Measurements from ENCODE around the gene AKT1. TPM values are rescaled to one million over a fixed set of nuclear protein-coding genes. Genes with fewer than 3 reads are reported as not detected.

The AKT1 gene
- total and polyA plus RNA-seq, 2 of the 13 experiments (the other 11 are each of a cell fraction or from before 2014, with no cell fraction given) = 96.2 to 116 TPM

- 0 out of 2 replicates have a peak, but pooled peaks have one; percentile 16 for TF ChIP-seq ZBTB33 (CRISPR knock-in tag; IDR thresholded peaks at IDR 0.05)
- no peak for TF ChIP-seq MIER3 (CRISPR knock-in tag; IDR thresholded peaks at IDR 0.05; ENCODE audit: borderline replicate concordance)
- 0 out of 2 replicates have a peak, but pooled peaks have one; percentile 69 for TF ChIP-seq ZNF430 (CRISPR knock-in tag; IDR thresholded peaks at IDR 0.05)
- TF ChIP-seq GMEB1 (CRISPR knock-in tag; IDR thresholded peaks at IDR 0.05; ENCODE audit: borderline replicate concordance) = no peak; the same call in 1 of the 2 replicates
- no peak for TF ChIP-seq DMTF1 (CRISPR knock-in tag; IDR thresholded peaks at IDR 0.05)
- TF ChIP-seq ZSCAN12 (CRISPR knock-in tag; IDR thresholded peaks at IDR 0.05) = 0 out of 2 replicates have a peak, but pooled peaks have one; percentile 28
- TF ChIP-seq CBFB (CRISPR knock-in tag; IDR thresholded peaks at IDR 0.05) = 0 out of 2 replicates have a peak, but pooled peaks have one; percentile 25
- peak; percentile 90; the same call in 1 of the 2 replicates for TF ChIP-seq KLF13 (CRISPR knock-in tag; IDR thresholded peaks at IDR 0.05)
- no peak for TF ChIP-seq ZNF878 (CRISPR knock-in tag; IDR thresholded peaks at IDR 0.05)
- TF ChIP-seq ARID4A (CRISPR knock-in tag; IDR thresholded peaks at IDR 0.05; ENCODE audit: borderline replicate concordance) = peak; percentile 45; the same call in 1 of the 2 replicates
- TF ChIP-seq SALL2 (CRISPR knock-in tag; IDR thresholded peaks at IDR 0.05) = peak; percentile 56; the same call in 1 of the 2 replicates
- no peak for TF ChIP-seq CREB1 (IDR thresholded peaks at IDR 0.05)
- TF ChIP-seq CREB1 (CRISPR knock-in tag; IDR thresholded peaks at IDR 0.05) = no peak
- TF ChIP-seq THAP8 (CRISPR knock-in tag; IDR thresholded peaks at IDR 0.05; ENCODE audit: borderline replicate concordance) = 0 out of 2 replicates have a peak, but pooled peaks have one; percentile 14
- TF ChIP-seq FOSL1 (CRISPR knock-in tag; IDR thresholded peaks at IDR 0.05; ENCODE audit: borderline replicate concordance) = no peak
- TF ChIP-seq IKZF1 (IDR thresholded peaks at IDR 0.05) = no peak
- TF ChIP-seq SMAD1 (CRISPR knock-in tag; IDR thresholded peaks at IDR 0.05; ENCODE audit: borderline replicate concordance, low read depth) = peak; percentile 60; the same call in 1 of the 2 replicates
- TF ChIP-seq MXD4 (CRISPR knock-in tag; IDR thresholded peaks at IDR 0.05) = peak; percentile 68; the same call in 1 of the 2 replicates
These were observed 71.7 kb downstream of the AKT1 start, which contains the start of gene ADSS1 (continued) for GRCh38 chr14:104723651-104724406.
